ENCODE measurements around the gene RPS19.

DNA sequence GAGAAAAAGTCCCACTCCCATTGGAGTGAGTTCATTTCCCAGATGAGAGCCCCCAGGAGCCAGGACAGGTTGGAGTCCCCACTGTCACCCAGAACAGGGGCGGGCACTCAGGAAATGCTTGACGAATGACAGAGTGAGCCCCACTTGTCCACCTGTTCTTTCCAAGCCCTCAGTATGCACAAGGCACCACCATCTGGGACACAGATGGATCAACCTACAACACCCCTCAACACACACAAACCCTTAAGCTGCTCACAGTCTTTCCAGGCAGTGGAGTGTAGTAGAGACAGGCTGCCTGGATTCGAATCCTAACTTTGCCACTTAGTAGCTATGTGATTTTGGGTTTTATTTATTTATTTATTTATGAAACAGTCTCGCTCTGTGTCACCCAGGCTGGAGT, 30.9 kb downstream of the RPS19 start:
- TF ChIP-seq, protein P1, sequence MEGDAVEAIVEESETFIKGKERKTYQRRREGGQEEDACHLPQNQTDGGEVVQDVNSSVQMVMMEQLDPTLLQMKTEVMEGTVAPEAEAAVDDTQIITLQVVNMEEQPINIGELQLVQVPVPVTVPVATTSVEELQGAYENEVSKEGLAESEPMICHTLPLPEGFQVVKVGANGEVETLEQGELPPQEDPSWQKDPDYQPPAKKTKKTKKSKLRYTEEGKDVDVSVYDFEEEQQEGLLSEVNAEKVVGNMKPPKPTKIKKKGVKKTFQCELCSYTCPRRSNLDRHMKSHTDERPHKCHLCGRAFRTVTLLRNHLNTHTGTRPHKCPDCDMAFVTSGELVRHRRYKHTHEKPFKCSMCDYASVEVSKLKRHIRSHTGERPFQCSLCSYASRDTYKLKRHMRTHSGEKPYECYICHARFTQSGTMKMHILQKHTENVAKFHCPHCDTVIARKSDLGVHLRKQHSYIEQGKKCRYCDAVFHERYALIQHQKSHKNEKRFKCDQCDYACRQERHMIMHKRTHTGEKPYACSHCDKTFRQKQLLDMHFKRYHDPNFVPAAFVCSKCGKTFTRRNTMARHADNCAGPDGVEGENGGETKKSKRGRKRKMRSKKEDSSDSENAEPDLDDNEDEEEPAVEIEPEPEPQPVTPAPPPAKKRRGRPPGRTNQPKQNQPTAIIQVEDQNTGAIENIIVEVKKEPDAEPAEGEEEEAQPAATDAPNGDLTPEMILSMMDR (conservative IDR thresholded peaks at IDR 0.05 in 1 of 2, IDR thresholded peaks at IDR 0.05 in 1 of 2; ENCODE audit: extremely low read depth in 1 of 2, insufficient read depth in 1 of 2, low read depth in 1 of 2, low read length in 2 of 2): no peak
- TF ChIP-seq EZH2 (IDR thresholded peaks at IDR 0.05; ENCODE audit: borderline replicate concordance, low read length): no peak
